ENCODE data around the gene ARMC8.

ARMC8 gene

DNA sequence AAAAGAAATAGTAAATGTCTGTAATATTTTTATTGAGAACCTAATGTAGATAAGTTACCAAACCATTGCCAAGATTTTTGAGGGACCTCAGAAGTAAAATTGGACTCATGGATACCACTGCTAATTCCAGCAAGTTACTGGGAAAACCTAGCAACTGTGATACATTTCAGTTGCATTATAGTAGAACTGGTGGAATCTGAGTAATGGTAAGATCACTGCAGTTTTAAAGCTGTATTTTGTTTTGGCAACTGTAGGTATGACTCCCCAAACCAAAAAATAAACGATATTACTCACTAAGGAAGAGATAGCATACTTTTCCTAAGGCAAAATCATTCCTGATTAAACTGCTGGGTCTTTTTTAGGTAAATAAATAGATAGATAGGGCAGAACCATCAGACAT is 54.0 kb downstream of the ARMC8 start:
- Histone ChIP-seq H3K4me3 (ENCODE audit: low read length in 2 of 2) (no peak overlapping the region), H3K4me1 (ENCODE audit: control insufficient read depth in 2 of 2, insufficient read depth in 2 of 2, low read length in 2 of 2) (no peaks in the 10 kb centered on the region), H3K9me3 (ENCODE audit: control insufficient read depth in 2 of 2, low read length in 2 of 2) (no peaks in the 10 kb centered on the region), H3K36me3 (ENCODE audit: control insufficient read depth in 2 of 2, insufficient read depth in 2 of 2, low read length in 2 of 2) (peaks cover 47 to 58% of the 10 kb centered on the region in 2 donors), H3K27ac (ENCODE audit: low read depth in 2 of 2, low read length in 2 of 2) (no peak overlapping the region), H3K27me3 (ENCODE audit: control insufficient read depth in 2 of 2, insufficient read depth in 2 of 2, low read length in 2 of 2) (no peaks in the 10 kb centered on the region), H3K9ac (ENCODE audit: low read depth in 1 of 2, low read length in 2 of 2) (no peak overlapping the region)

DNA sequence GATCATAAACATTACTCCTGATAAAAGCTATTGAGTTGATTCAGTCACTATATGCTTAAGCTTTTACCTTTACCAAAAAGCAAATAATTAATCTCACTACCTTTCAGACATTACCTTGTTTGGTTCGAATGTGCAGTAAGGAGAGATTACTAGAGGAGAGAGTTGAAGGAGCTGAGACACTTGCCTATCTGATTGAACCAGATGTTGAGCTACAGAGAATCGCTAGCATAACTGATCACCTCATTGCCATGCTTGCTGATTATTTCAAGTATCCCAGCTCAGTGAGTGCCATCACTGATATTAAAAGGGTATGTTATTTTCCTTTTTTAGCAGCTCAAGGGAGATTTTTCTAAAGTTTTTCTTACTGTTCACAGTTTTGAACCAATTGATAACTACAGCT is 54.6 kb downstream of the ARMC8 start:
- Histone ChIP-seq H3K9ac (ENCODE audit: low read depth in 1 of 2, low read length in 2 of 2) (no peak overlapping the region), H3K4me1 (ENCODE audit: control insufficient read depth in 2 of 2, insufficient read depth in 2 of 2, low read length in 2 of 2) (no peaks in the 10 kb centered on the region), H3K36me3 (ENCODE audit: control insufficient read depth in 2 of 2, insufficient read depth in 2 of 2, low read length in 2 of 2) (peaks cover 46 to 52% of the 10 kb centered on the region in 2 donors), H3K27me3 (ENCODE audit: control insufficient read depth in 2 of 2, insufficient read depth in 2 of 2, low read length in 2 of 2) (no peaks in the 10 kb centered on the region), H3K27ac (ENCODE audit: low read depth in 2 of 2, low read length in 2 of 2) (no peak overlapping the region), H3K4me3 (ENCODE audit: low read length in 2 of 2) (no peak overlapping the region), H3K9me3 (ENCODE audit: control insufficient read depth in 2 of 2, low read length in 2 of 2) (no peaks in the 10 kb centered on the region)

DNA sequence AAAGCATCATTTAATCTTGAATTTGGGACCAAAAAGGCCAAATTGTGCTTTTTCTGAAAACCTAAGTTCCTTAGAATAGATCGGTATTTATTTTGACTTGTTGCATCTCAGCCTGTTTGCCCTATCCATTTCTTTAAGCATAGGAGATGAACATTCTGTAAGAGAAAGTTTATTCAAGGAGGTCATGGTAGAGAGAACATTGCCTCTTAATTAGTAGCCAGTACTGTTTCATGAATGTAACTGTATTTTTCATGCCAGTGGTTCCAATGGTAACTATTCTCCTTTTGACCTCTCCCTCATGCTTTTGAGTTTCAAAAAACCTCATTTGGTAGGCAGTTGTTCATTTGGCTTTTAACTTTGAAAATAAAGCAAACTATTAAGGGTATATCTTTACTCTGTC is 55.4 kb downstream of the ARMC8 start:
- Histone ChIP-seq H3K36me3 (ENCODE audit: control insufficient read depth in 2 of 2, insufficient read depth in 2 of 2, low read length in 2 of 2) (peaks cover 47 to 48% of the 10 kb centered on the region in 2 donors), H3K4me1 (ENCODE audit: control insufficient read depth in 2 of 2, insufficient read depth in 2 of 2, low read length in 2 of 2) (no peaks in the 10 kb centered on the region), H3K27ac (ENCODE audit: low read depth in 2 of 2, low read length in 2 of 2) (no peak overlapping the region), H3K9ac (ENCODE audit: low read depth in 1 of 2, low read length in 2 of 2) (no peak overlapping the region), H3K4me3 (ENCODE audit: low read length in 2 of 2) (no peak overlapping the region), H3K27me3 (ENCODE audit: control insufficient read depth in 2 of 2, insufficient read depth in 2 of 2, low read length in 2 of 2) (no peaks in the 10 kb centered on the region), H3K9me3 (ENCODE audit: control insufficient read depth in 2 of 2, low read length in 2 of 2) (no peaks in the 10 kb centered on the region)

DNA sequence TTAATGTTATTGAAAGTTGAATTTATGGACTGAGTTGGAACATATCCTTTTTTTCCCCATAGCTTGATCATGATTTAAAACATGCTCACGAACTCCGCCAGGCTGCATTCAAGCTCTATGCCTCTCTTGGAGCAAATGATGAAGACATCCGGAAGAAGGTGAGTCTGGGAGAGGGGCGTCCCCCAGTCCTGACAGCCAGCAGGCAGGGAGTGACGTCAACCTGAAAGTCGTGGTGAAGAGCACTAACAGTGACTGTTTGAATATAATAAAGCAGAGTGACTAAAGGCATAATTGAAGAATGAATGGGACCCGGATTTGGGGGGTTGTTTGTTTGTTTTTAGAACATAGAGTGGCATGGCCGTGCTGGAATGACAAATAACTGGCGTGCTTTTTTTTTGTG is 57.9 kb downstream of the ARMC8 start:
- H3K9ac ChIP-seq (ENCODE audit: low read depth in 1 of 2, low read length in 2 of 2): no peak overlapping the region
- H3K27me3 ChIP-seq (ENCODE audit: control insufficient read depth in 2 of 2, insufficient read depth in 2 of 2, low read length in 2 of 2): no peaks in the 10 kb centered on the region
- H3K27ac ChIP-seq (ENCODE audit: low read depth in 2 of 2, low read length in 2 of 2): no peak overlapping the region
- no peaks in the 10 kb centered on the region for H3K9me3 ChIP-seq (ENCODE audit: control insufficient read depth in 2 of 2, low read length in 2 of 2)
- no peak overlapping the region for H3K4me3 ChIP-seq (ENCODE audit: low read length in 2 of 2)
- peaks cover 36 to 45% of the 10 kb centered on the region in 2 donors for H3K36me3 ChIP-seq (ENCODE audit: control insufficient read depth in 2 of 2, insufficient read depth in 2 of 2, low read length in 2 of 2)
- H3K4me1 ChIP-seq (ENCODE audit: control insufficient read depth in 2 of 2, insufficient read depth in 2 of 2, low read length in 2 of 2): no peaks in the 10 kb centered on the region

DNA sequence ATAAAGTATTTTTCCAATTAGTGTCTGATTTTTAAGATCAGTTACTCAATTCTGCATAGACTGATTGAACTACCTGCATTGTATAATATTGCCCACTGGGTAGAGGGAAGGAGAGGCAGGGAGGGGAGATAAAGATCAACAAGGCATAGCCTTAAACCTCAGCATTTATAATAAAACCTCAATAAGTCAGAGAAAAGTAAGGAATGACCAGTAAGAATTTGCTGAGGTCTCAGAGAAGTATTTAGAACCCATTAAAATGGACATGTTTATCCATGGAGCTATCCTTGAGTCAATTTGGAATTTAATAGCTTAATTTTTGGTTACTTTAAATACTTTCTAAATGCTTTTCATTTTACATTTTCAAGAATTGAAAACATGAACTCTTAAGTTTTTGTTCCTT is 62.5 kb downstream of the ARMC8 start:
- no peaks in the 10 kb centered on the region for H3K4me1 ChIP-seq (ENCODE audit: control insufficient read depth in 2 of 2, insufficient read depth in 2 of 2, low read length in 2 of 2)
- H3K9me3 ChIP-seq (ENCODE audit: control insufficient read depth in 2 of 2, low read length in 2 of 2): no peaks in the 10 kb centered on the region
- H3K36me3 ChIP-seq (ENCODE audit: control insufficient read depth in 2 of 2, insufficient read depth in 2 of 2, low read length in 2 of 2): peaks cover 16 to 17% of the 10 kb centered on the region in 2 donors
- H3K9ac ChIP-seq (ENCODE audit: low read depth in 1 of 2, low read length in 2 of 2): no peak overlapping the region
- H3K4me3 ChIP-seq (ENCODE audit: low read length in 2 of 2): no peak overlapping the region
- no peaks in the 10 kb centered on the region for H3K27me3 ChIP-seq (ENCODE audit: control insufficient read depth in 2 of 2, insufficient read depth in 2 of 2, low read length in 2 of 2)
- no peak overlapping the region for H3K27ac ChIP-seq (ENCODE audit: low read depth in 2 of 2, low read length in 2 of 2)

DNA sequence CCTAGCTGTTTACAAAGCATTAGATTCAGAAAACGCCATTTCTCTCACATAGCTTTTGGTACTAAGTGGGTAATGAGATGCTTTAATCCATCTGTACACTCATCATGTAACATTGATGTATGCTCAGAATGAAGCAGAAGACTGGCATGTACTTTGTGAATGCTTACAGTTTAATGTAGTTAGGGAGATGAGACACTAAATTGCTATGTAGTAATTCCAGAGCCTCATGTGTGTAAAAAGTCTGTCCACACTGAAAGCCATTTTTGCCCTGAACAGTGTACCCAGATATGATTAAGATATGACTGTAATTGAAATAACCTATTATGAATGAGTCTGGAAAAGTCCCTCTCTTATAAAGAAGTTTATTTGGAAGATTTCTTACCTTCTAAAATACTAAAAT is 66.5 kb downstream of the ARMC8 start:
- H3K4me3 ChIP-seq (ENCODE audit: low read length in 2 of 2): no peak overlapping the region
- H3K4me1 ChIP-seq (ENCODE audit: control insufficient read depth in 2 of 2, insufficient read depth in 2 of 2, low read length in 2 of 2): no peaks in the 10 kb centered on the region
- H3K9ac ChIP-seq (ENCODE audit: low read depth in 1 of 2, low read length in 2 of 2): no peak overlapping the region
- peaks cover 0 to 5% of the 10 kb centered on the region in 2 donors for H3K36me3 ChIP-seq (ENCODE audit: control insufficient read depth in 2 of 2, insufficient read depth in 2 of 2, low read length in 2 of 2)
- no peaks in the 10 kb centered on the region for H3K9me3 ChIP-seq (ENCODE audit: control insufficient read depth in 2 of 2, low read length in 2 of 2)
- H3K27ac ChIP-seq (ENCODE audit: low read depth in 2 of 2, low read length in 2 of 2): no peak overlapping the region
- no peaks in the 10 kb centered on the region for H3K27me3 ChIP-seq (ENCODE audit: control insufficient read depth in 2 of 2, insufficient read depth in 2 of 2, low read length in 2 of 2)

DNA sequence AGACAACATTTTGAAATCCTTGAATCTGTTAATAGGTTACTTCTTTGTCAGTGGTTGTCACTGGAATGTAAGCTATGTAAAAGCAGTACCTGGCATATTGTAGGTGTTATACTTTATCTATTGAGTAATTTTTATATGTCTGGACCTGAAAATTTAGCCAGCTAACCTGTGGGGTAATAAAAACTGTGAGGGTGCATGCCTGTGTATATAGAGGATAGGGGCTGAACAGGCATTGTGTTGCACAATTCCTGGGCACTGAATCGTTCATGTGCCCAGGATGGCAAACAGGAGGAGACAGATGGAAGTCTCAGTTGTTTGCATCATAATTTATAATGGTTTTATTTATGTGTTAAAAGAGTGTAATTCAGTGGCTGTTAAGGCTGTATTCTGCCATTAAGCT is 67.1 kb downstream of the ARMC8 start:
- H3K27ac ChIP-seq (ENCODE audit: low read depth in 2 of 2, low read length in 2 of 2): no peak overlapping the region
- H3K9me3 ChIP-seq (ENCODE audit: control insufficient read depth in 2 of 2, low read length in 2 of 2): no peaks in the 10 kb centered on the region
- no peaks in the 10 kb centered on the region for H3K4me1 ChIP-seq (ENCODE audit: control insufficient read depth in 2 of 2, insufficient read depth in 2 of 2, low read length in 2 of 2)
- H3K27me3 ChIP-seq (ENCODE audit: control insufficient read depth in 2 of 2, insufficient read depth in 2 of 2, low read length in 2 of 2): no peaks in the 10 kb centered on the region
- H3K9ac ChIP-seq (ENCODE audit: low read depth in 1 of 2, low read length in 2 of 2): no peak overlapping the region
- peaks cover 5 to 10% of the 10 kb centered on the region in 2 donors for H3K36me3 ChIP-seq (ENCODE audit: control insufficient read depth in 2 of 2, insufficient read depth in 2 of 2, low read length in 2 of 2)
- H3K4me3 ChIP-seq (ENCODE audit: low read length in 2 of 2): no peak overlapping the region

DNA sequence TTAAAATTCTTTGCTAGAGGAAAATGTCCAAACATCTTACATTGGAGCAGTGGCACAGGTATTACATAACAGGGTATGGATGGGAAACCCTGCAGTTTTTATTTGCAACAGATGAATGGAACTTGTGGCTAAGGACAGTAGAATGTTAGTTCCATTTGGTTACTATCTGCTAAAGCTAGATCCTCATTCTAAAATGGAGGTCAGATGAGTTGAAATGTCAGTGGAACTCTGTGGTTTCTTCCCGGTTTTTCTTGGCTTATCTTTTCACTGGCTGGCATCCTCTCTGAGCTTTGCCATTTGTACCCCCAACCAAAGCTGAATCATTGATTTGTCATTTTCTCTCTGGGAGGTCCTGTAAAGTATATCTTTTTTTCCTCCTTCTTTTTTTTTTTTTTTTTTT is 68.9 kb downstream of the ARMC8 start:
- H3K27ac ChIP-seq (ENCODE audit: low read depth in 2 of 2, low read length in 2 of 2): no peak overlapping the region
- H3K27me3 ChIP-seq (ENCODE audit: control insufficient read depth in 2 of 2, insufficient read depth in 2 of 2, low read length in 2 of 2): no peaks in the 10 kb centered on the region
- H3K9me3 ChIP-seq (ENCODE audit: control insufficient read depth in 2 of 2, low read length in 2 of 2): no peaks in the 10 kb centered on the region
- H3K9ac ChIP-seq (ENCODE audit: low read depth in 1 of 2, low read length in 2 of 2): no peak overlapping the region
- H3K4me3 ChIP-seq (ENCODE audit: low read length in 2 of 2): no peak overlapping the region
- H3K36me3 ChIP-seq (ENCODE audit: control insufficient read depth in 2 of 2, insufficient read depth in 2 of 2, low read length in 2 of 2): peaks cover 6 to 8% of the 10 kb centered on the region in 2 donors
- no peaks in the 10 kb centered on the region for H3K4me1 ChIP-seq (ENCODE audit: control insufficient read depth in 2 of 2, insufficient read depth in 2 of 2, low read length in 2 of 2)

DNA sequence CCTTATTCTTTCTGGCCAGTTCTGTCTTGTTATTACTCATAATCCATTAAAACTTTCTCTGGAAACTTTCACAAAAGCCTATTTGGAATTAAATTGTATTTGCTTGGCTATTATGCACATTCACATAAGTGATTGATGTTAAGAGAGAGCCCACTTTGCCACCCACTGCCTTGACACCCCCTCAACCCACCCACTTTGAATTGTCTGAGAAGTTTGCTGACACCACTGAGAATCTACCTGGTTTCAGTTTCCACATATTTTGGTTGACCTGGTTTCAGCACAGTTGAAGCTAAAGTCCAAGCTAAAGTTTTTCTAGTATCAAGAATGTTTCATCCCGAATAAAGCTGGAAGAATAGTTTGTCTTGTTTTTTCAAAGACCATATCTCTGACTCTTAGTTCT is 70.9 kb downstream of the ARMC8 start:
- H3K4me3 ChIP-seq (ENCODE audit: low read length in 2 of 2): no peak overlapping the region
- H3K27ac ChIP-seq (ENCODE audit: low read depth in 2 of 2, low read length in 2 of 2): no peak overlapping the region
- H3K9me3 ChIP-seq (ENCODE audit: control insufficient read depth in 2 of 2, low read length in 2 of 2): no peaks in the 10 kb centered on the region
- H3K4me1 ChIP-seq (ENCODE audit: control insufficient read depth in 2 of 2, insufficient read depth in 2 of 2, low read length in 2 of 2): no peaks in the 10 kb centered on the region
- H3K9ac ChIP-seq (ENCODE audit: low read depth in 1 of 2, low read length in 2 of 2): no peak overlapping the region
- no peaks in the 10 kb centered on the region for H3K27me3 ChIP-seq (ENCODE audit: control insufficient read depth in 2 of 2, insufficient read depth in 2 of 2, low read length in 2 of 2)
- H3K36me3 ChIP-seq (ENCODE audit: control insufficient read depth in 2 of 2, insufficient read depth in 2 of 2, low read length in 2 of 2): peaks cover 6% of the 10 kb centered on the region in 2 donors

DNA sequence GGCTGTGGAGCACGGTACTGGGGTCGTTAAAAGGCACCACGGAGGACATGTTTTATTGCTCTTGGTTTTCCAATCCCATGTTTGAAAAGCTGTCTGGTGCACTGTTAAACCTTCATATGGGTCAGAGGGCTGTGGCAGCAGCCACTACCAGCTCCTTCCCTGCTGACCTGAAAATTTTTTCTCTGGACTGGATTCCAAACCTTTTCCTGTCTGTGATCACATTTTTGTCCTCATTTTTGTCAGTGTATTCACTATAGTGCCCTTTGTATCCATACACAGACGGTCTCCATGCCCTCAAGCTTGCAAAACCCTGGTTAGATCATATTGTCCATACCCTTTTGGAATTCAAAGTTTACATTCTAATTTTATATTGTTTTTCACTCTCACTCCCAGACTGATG is 72.0 kb downstream of the ARMC8 start:
- peaks cover 6 to 9% of the 10 kb centered on the region in 2 donors for H3K36me3 ChIP-seq (ENCODE audit: control insufficient read depth in 2 of 2, insufficient read depth in 2 of 2, low read length in 2 of 2)
- H3K9me3 ChIP-seq (ENCODE audit: control insufficient read depth in 2 of 2, low read length in 2 of 2): no peaks in the 10 kb centered on the region
- H3K4me3 ChIP-seq (ENCODE audit: low read length in 2 of 2): no peak overlapping the region
- no peak overlapping the region for H3K27ac ChIP-seq (ENCODE audit: low read depth in 2 of 2, low read length in 2 of 2)
- no peaks in the 10 kb centered on the region for H3K27me3 ChIP-seq (ENCODE audit: control insufficient read depth in 2 of 2, insufficient read depth in 2 of 2, low read length in 2 of 2)
- H3K4me1 ChIP-seq (ENCODE audit: control insufficient read depth in 2 of 2, insufficient read depth in 2 of 2, low read length in 2 of 2): no peaks in the 10 kb centered on the region
- no peak overlapping the region for H3K9ac ChIP-seq (ENCODE audit: low read depth in 1 of 2, low read length in 2 of 2)

DNA sequence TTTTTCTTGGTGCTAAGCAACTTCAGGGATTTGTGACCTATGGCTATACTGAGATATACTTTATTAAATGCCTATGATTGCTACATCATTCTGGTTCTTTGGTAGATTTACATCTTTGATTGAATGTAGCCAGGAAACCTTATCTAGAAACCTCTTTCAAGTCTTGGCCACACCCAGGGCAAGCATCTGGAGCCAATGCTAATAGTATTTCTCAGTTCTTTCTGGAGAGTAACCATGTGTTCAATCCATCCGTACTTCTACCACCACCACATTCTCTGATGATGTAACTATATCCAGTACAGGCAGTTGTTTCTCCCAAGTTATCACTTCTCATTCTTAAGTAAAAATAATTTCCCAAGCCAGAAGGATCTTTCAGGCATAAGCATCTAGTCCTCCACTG is 73.5 kb downstream of the ARMC8 start:
- Histone ChIP-seq H3K36me3 (ENCODE audit: control insufficient read depth in 2 of 2, insufficient read depth in 2 of 2, low read length in 2 of 2) (peaks cover 13 to 15% of the 10 kb centered on the region in 2 donors), H3K9ac (ENCODE audit: low read depth in 1 of 2, low read length in 2 of 2) (no peak overlapping the region), H3K9me3 (ENCODE audit: control insufficient read depth in 2 of 2, low read length in 2 of 2) (no peaks in the 10 kb centered on the region), H3K4me1 (ENCODE audit: control insufficient read depth in 2 of 2, insufficient read depth in 2 of 2, low read length in 2 of 2) (no peaks in the 10 kb centered on the region), H3K4me3 (ENCODE audit: low read length in 2 of 2) (no peak overlapping the region), H3K27ac (ENCODE audit: low read depth in 2 of 2, low read length in 2 of 2) (no peak overlapping the region), H3K27me3 (ENCODE audit: control insufficient read depth in 2 of 2, insufficient read depth in 2 of 2, low read length in 2 of 2) (no peaks in the 10 kb centered on the region)

Measured in mucosa of rectum (tissue), 2 donors.